Subcutaneous abdominal adipose tissue (tissue), 5 donors: Measurements from ENCODE around the gene ROM1.
"Not testable (repeated sequence)": the region's sequence is repeated elsewhere in the genome, so short reads cannot be mapped to it uniquely, and the experiment has no call there.

Experiments used
- H3K27ac ChIP-seq: one replicate; pipeline ENCODE4 v1.7.0; 2013; ENCODE audit warnings: low read depth, mild to moderate bottlenecking, inconsistent platforms, low read length, moderate library complexity
- H3K27me3 ChIP-seq, 5 donors: one replicate each; pipeline ENCODE4 v1.7.0; 2013; ENCODE audit warnings: low read length in 5 of 5, inconsistent platforms in 1 of 5; ENCODE audit not compliant: control insufficient read depth in 5 of 5, insufficient read depth in 4 of 5
- H3K36me3 ChIP-seq, 5 donors: one replicate each; pipeline ENCODE4 v1.7.0; 2013; ENCODE audit warnings: low read length in 5 of 5; ENCODE audit not compliant: control insufficient read depth in 5 of 5, insufficient read depth in 5 of 5
- H3K4me1 ChIP-seq, 5 donors: one replicate each; pipeline ENCODE4 v1.7.0; 2013; ENCODE audit warnings: low read length in 5 of 5, mild to moderate bottlenecking in 3 of 5, moderate library complexity in 1 of 5; ENCODE audit not compliant: control insufficient read depth in 5 of 5, insufficient read depth in 5 of 5
- H3K4me3 ChIP-seq, 5 donors: one replicate each; pipeline ENCODE4 v1.7.0; 2013; ENCODE audit warnings: low read length in 5 of 5, low read depth in 1 of 5
- H3K9ac ChIP-seq, 5 donors: one replicate each; pipeline ENCODE4 v1.7.0; 2013; ENCODE audit warnings: low read length in 5 of 5, mild to moderate bottlenecking in 4 of 5, moderate library complexity in 3 of 5
- H3K9me3 ChIP-seq, 5 donors: one replicate each; pipeline ENCODE4 v1.7.0; 2013; ENCODE audit warnings: low read length in 5 of 5; ENCODE audit not compliant: control insufficient read depth in 5 of 5
- donor health status: healthy.
- donor health status: healthy.
- donor health status: healthy.
- donor health status: healthy.
- donor health status: healthy.

ROM1 gene, protein sequence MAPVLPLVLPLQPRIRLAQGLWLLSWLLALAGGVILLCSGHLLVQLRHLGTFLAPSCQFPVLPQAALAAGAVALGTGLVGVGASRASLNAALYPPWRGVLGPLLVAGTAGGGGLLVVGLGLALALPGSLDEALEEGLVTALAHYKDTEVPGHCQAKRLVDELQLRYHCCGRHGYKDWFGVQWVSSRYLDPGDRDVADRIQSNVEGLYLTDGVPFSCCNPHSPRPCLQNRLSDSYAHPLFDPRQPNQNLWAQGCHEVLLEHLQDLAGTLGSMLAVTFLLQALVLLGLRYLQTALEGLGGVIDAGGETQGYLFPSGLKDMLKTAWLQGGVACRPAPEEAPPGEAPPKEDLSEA

DNA sequence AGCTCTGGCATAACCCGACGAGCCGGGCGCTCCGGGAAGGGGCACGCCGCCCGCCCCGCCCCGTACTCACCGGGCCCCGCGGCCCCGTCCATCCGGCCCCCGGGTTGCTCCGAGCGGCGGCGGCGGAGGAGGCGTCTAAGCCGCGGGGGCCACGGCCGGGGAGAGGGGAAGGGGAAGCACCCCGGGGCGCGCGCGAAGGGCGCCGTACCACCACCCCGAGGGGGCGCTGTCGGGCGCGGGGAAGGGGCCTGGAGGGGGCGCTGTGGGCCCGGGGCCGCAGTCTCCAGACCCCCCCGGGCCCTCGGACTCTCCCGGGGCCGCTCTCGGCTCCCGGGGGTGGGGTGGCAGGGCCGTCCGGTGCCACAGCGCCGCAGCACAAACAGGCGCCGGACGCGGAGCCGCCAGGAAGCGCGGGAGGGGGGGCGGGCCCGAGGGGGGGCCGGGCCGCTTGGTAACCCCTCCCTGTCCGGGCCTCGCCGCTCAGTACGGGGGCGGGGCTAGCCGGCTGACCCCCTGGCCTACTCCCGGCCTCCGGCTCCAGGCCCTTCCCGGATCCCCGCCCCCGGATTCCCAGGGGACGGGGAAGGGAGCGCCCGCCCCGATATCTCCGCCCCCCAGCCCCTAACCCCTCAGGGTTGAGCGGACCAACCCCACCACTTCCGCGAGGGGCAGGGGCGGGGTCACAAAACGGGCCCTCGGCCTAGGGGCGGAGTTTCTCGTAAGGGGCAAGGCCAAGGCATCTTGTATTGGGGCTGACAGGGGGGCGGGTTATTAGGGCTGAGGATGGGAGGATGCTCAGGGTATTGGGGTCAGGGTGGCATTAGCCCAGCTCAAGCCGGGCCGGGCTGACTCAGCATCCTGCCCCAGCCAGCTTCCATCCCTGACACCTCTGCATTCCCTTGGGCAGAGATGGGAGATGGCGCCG is at the start of gene ROM1, which contains the start of gene EML3:
Gene ROM1 (plus strand): TSS at position 892 of the 925 bp plus-strand sequence. CDS start 25 bp downstream, at position 917.
Gene EML3 (minus strand): TSS at position 410 of the 925 bp plus-strand sequence. CDS start 318 bp downstream, at position 92.
- peak within 1 kb of the TSS; percentile 81 to 99 (median 90) for H3K9ac ChIP-seq
- H3K4me1 ChIP-seq, result peaks cover 5 to 44% (median 30%) of the 10 kb centered on the region in 5 donors
- peaks cover 0 to 54% (median 39%) of the 10 kb centered on the region in 5 donors for H3K36me3 ChIP-seq
- H3K27me3 ChIP-seq, result no peaks in the 10 kb centered on the region
- H3K27ac ChIP-seq, result peak within 1 kb of the TSS; percentile 93
- H3K4me3 ChIP-seq, result peak within 1 kb of the TSS; percentile 78 to 92 (median 87)
- H3K9me3 ChIP-seq, result no peaks in the 10 kb centered on the region

DNA sequence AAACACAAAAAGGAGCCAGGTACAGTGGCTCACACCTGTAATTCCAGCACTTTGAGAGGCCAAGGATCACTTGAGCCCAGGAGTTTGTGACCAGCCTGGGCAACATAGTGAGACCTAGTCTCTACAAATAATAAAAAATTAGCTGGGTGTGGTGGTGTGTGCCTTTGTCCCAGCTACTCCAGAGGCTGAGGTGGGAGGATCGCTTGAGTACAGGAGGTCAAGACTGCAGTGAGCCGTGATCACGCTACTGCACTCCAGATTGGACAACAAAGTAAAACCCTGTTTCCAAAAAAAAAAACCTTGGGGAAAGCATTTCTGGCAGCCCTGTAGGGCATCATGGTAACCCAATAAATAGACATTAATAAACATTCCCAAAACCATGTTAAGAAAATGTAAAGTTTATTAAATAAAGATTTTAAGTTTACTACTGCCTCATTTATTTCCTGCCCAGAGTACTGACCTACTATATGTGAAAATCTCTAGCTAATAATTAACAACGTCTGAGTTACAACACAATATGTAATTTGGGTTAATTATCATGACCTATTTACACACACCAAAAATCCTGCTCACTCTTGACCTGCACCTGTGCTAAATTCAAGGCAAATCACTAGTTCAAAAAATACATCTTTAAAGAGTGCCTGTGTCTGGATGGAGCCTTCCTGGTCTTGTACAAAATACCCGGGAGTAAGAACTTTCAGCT is 47.8 kb upstream of the ROM1 start:
- Histone ChIP-seq H3K9me3 (no peaks in the 10 kb centered on the region), H3K4me3 (no peak overlapping the region), H3K4me1 (peaks cover 9 to 18% (median 18%) of the 10 kb centered on the region in 5 donors), H3K36me3 (peaks cover 17 to 70% (median 45%) of the 10 kb centered on the region in 5 donors), H3K27ac (no peak overlapping the region), H3K9ac (no peak overlapping the region), H3K27me3 (no peaks in the 10 kb centered on the region)

DNA sequence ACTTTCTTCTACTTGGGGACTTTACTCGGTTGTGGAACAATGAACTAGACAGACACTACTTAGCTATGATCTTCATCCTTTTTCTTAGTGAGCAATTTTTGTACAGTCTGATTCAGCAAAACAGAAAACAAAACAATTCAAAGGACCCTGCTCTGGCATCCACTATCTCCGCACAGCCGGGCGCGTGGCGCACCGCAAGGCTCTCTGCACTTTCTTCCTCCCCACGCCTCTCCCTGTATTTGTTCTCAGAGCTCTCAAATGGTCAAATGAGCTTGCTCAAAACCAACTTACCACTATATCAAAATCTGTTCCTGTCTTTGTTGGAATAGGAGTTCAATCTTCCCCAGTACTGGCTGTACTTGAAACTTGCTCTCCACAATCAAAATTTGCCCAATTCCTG is 46.8 kb upstream of the ROM1 start:
- H3K27ac ChIP-seq, result no peak overlapping the region
- no peak overlapping the region for H3K4me3 ChIP-seq
- peaks cover 17 to 79% (median 54%) of the 10 kb centered on the region in 5 donors for H3K36me3 ChIP-seq

DNA sequence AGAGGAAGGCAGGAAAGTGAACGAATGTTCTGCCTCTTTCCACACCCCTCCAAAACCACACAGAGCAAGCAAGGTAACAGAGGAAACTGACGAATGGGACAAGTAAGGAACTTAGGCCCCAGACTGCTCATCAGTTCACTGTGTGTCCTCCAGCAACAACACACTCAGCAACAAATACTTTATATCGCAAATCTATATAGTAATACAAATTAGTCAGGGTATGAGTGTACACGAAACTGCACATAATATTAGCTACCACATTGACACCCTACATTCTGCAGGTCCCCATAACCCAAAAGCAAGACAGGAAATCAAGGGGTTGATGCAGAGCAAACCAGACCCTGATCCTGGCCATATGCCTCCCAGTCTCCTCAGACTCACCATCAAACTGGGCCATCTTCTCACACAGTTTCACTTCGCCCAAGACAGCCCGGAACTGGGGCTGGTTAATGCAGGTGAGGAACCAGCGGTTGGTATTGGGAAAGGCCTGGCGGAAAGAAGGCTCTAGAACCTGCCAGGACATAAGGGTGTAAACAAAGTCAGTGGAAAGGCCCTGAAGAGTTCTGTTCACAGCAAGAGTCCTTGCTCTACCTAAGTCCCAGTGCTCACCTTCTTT is 45.9 kb upstream of the ROM1 start:
- Histone ChIP-seq H3K36me3 (peaks cover 17 to 87% (median 57%) of the 10 kb centered on the region in 5 donors), H3K27ac (no peak overlapping the region), H3K9ac (no peak overlapping the region), H3K27me3 (no peaks in the 10 kb centered on the region), H3K4me3 (no peak overlapping the region), H3K4me1 (peaks cover 3 to 12% (median 11%) of the 10 kb centered on the region in 5 donors), H3K9me3 (no peaks in the 10 kb centered on the region)

More for the DNA sequence above, 46.8 kb upstream of the ROM1 start:
- H3K9ac ChIP-seq, result no peak overlapping the region
- no peaks in the 10 kb centered on the region for H3K9me3 ChIP-seq
- no peaks in the 10 kb centered on the region for H3K27me3 ChIP-seq
- H3K4me1 ChIP-seq, result peaks cover 3 to 12% (median 10%) of the 10 kb centered on the region in 5 donors

DNA sequence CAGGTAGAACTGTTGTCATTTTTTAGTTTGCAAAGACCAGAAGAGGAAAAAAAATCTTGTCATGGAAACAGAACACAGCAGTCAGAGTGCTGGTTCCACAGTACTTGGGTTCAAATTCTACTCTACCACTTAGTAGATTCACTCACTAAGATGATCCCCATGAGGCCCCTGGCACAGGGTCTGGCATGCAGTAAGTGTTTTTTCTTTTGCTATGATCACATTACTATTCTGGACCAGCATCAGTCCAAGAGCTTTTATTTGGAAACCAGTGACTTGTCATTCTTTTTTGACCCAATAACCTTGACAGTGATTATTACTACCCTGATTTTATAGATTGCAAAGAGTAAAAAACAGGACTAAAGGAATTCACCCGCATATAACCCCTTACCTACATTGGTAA is 43.4 kb upstream of the ROM1 start:
- Histone ChIP-seq H3K27ac (no peak overlapping the region), H3K4me1 (peaks cover 9 to 32% (median 27%) of the 10 kb centered on the region in 5 donors), H3K9me3 (no peaks in the 10 kb centered on the region), H3K4me3 (no peak overlapping the region), H3K36me3 (peaks cover 12 to 69% (median 50%) of the 10 kb centered on the region in 5 donors), H3K9ac (no peak overlapping the region), H3K27me3 (no peaks in the 10 kb centered on the region)

DNA sequence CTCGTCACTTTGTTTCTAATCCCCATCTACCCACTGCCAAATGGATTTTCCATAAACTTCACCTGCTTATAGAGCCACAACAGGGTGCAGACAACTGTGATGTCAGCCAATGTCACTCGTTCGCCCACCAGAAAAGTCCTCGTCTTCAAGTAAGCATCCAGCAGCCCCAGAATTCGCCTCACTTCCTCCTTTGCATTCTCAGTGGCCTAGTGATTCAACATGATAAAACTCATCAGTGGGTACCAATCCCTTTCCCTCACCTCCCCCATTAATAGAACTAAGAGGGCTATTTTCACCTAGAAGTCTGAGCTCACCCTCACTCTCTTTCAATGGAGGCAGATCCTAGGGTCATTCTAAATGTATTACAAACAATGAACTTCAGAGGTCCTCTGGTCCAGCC is 42.2 kb upstream of the ROM1 start:
- H3K27me3 ChIP-seq, H3K4me3 ChIP-seq, H3K9ac ChIP-seq, H3K9me3 ChIP-seq, H3K27ac ChIP-seq: not testable (repeated sequence)
- H3K36me3 ChIP-seq, result peaks cover 5 to 57% (median 44%) of the 10 kb centered on the region in 5 donors
- peaks cover 9 to 45% (median 40%) of the 10 kb centered on the region in 5 donors for H3K4me1 ChIP-seq

DNA sequence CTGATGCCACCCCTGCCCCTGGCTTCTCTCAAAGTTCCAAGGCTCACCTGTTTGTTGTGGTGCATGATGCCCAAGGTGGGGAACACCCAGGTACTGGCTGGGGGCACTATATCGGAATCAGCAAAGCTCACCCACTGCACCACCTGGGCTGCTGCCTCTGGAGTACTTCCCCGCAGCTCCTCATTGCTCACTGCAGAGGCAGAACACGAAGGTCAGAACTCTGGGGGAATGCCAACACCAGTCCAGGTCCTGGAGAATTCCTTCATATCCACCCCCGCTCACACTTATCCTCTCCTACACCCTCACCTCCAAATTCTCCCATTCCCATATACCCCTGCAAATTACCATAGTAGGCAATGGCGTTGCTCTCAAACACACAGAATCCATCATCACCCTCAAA is 41.6 kb upstream of the ROM1 start:
- not testable (repeated sequence) for H3K9ac ChIP-seq, H3K4me3 ChIP-seq, H3K27me3 ChIP-seq, H3K9me3 ChIP-seq
- peaks cover 9 to 50% (median 41%) of the 10 kb centered on the region in 5 donors for H3K4me1 ChIP-seq
- H3K36me3 ChIP-seq, result peaks cover under 1 to 57% (median 42%) of the 10 kb centered on the region in 5 donors
- peak overlapping the region; percentile 100 for H3K27ac ChIP-seq

DNA sequence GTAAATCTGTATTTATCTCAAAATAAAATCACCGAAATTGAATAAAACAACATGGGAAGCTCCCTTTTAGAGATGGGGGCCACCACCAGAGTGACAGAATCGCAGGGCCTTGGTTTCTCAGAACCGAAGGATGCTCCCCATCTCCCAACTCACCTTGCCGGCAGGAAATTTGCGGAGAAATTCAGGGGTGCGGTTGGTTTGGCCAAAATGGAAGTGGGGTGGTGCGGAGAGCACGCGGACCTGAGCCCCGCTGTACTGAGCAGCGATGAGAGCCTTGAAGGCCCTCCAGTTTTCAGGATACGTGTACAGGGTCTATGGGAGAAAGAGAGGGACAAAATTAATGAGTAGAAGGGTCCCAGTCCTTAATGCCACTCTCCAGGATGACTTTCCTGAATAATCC is 40.6 kb upstream of the ROM1 start:
- H3K9ac ChIP-seq, result peak overlapping the region in 4 of 5 donors; percentile 87 to 98 (median 96)
- H3K4me1 ChIP-seq, result peaks cover 9 to 58% (median 48%) of the 10 kb centered on the region in 5 donors
- H3K9me3 ChIP-seq, result no peaks in the 10 kb centered on the region
- H3K27me3 ChIP-seq, result no peaks in the 10 kb centered on the region
- peak overlapping the region; percentile 100 for H3K27ac ChIP-seq
- peak overlapping the region; percentile 86 to 99 (median 95) for H3K4me3 ChIP-seq
- H3K36me3 ChIP-seq, result peaks cover 0 to 52% (median 35%) of the 10 kb centered on the region in 5 donors

DNA sequence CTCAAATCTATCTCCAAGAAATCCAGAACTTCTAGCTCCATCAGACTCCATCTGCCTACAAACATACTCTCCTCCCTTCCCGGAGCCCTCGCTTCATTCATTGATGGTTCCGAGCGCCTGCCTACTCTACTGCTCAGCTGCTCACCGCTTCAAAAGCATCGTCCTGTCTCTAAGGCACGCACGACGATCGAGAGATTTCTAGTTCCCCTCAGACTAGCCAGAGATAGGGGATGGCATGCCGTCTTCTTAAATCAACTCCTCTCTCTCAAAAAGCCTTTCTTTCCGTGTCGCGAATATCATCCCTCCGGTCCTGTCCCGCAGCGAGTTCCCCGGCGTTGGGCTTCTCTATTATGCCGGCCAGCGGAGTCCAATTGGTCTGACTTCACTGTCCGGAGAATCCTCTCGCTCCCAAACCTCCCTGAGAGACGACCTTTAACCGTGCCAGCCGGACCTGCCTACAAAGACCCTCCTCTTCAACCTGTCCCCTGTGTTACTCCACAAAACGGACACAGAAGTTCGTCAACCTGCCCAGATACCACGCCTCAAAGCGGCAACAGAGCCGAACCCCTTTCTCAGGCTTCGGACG is 40.0 kb upstream of the ROM1 start:
- peak overlapping the region; percentile 86 to 99 (median 95) for H3K4me3 ChIP-seq
- H3K4me1 ChIP-seq, result peaks cover 9 to 59% (median 50%) of the 10 kb centered on the region in 5 donors
- H3K27ac ChIP-seq, result peak overlapping the region; percentile 100
- peak overlapping the region; percentile 69 to 98 (median 94) for H3K9ac ChIP-seq
- H3K27me3 ChIP-seq, result no peaks in the 10 kb centered on the region
- no peaks in the 10 kb centered on the region for H3K9me3 ChIP-seq
- H3K36me3 ChIP-seq, result peaks cover 0 to 51% (median 34%) of the 10 kb centered on the region in 5 donors
